ENCODE measurements around the gene FAM13A.

DNA sequence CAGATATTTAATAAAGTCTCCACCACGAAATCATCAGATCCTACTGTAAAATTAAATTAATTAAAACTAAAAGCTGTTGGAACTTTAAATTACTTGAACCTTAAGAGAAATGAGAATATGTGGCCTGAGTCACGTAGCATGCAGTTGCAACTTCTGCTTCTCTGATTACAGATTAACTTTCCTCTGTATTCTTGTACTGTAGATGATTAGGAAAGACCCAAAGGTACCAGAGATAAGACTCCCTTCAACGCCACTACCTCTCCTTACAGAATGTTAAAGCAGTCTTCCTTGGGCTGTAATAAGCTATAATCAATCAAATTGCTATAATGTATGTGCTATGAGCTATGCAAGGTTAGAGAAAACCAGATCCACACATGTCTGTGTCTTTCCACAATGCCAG is 47.9 kb downstream of the FAM13A start:
- TF ChIP-seq PHTF2 (CRISPR knock-in tag; IDR thresholded peaks at IDR 0.05) (no peak), ETV6 (IDR thresholded peaks at IDR 0.05; ENCODE audit: borderline replicate concordance in 1 of 2, low read depth in 2 of 2, low read length in 1 of 2) (no peak), ETV6 (CRISPR knock-in tag; IDR thresholded peaks at IDR 0.05; ENCODE audit: borderline replicate concordance) (no peak), ZKSCAN8 (CRISPR knock-in tag; IDR thresholded peaks at IDR 0.05) (no peak), HDAC2 (IDR thresholded peaks at IDR 0.05) (no peak), ZC3H11A (IDR thresholded peaks at IDR 0.05; ENCODE audit: low read depth, low read length) (no peak), JUN (IDR thresholded peaks at IDR 0.05; ENCODE audit: borderline replicate concordance, low read depth, low read length) (no peak), JUN (CRISPR knock-in tag; IDR thresholded peaks at IDR 0.05; ENCODE audit: borderline replicate concordance) (no peak), POLR3A (IDR thresholded peaks at IDR 0.05; ENCODE audit: borderline replicate concordance, extremely low read depth, insufficient read depth, insufficient read length) (no peak), KAT8 (IDR thresholded peaks at IDR 0.05; ENCODE audit: low read depth) (no peak)
- TF ChIP-seq, protein P1, sequence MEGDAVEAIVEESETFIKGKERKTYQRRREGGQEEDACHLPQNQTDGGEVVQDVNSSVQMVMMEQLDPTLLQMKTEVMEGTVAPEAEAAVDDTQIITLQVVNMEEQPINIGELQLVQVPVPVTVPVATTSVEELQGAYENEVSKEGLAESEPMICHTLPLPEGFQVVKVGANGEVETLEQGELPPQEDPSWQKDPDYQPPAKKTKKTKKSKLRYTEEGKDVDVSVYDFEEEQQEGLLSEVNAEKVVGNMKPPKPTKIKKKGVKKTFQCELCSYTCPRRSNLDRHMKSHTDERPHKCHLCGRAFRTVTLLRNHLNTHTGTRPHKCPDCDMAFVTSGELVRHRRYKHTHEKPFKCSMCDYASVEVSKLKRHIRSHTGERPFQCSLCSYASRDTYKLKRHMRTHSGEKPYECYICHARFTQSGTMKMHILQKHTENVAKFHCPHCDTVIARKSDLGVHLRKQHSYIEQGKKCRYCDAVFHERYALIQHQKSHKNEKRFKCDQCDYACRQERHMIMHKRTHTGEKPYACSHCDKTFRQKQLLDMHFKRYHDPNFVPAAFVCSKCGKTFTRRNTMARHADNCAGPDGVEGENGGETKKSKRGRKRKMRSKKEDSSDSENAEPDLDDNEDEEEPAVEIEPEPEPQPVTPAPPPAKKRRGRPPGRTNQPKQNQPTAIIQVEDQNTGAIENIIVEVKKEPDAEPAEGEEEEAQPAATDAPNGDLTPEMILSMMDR (IDR thresholded peaks at IDR 0.05 in 2 of 3, conservative IDR thresholded peaks at IDR 0.05 in 1 of 3; ENCODE audit: insufficient read depth in 2 of 3, low read depth in 1 of 3, low read length in 3 of 3) = no peak

Measured in K562 (cell line).